SU-DHL-6 (cell line): ENCODE data around the gene ATP13A4.

Source experiments
- EZH2phosphoT487 ChIP-seq: fragments of 200-600 bp; sonication (generic), shearing (Covaris generic); conservative IDR thresholded peaks from 2 replicates; pipeline ENCODE4 v1.6.1; 2018; ENCODE audit warnings: mild to moderate bottlenecking, antibody characterized with exemption, low read length, moderate library complexity, mixed read lengths
- TF ChIP-seq, protein P1 (sequence below): fragments of 200-600 bp; sonication (generic); IDR thresholded peaks from one replicate; pipeline ENCODE4 v1.5.1; 2017; ENCODE audit warnings: antibody characterized with exemption, mild to moderate bottlenecking, low read length, moderate library complexity; ENCODE audit not compliant: insufficient read depth, poor library complexity, severe bottlenecking

DNA sequence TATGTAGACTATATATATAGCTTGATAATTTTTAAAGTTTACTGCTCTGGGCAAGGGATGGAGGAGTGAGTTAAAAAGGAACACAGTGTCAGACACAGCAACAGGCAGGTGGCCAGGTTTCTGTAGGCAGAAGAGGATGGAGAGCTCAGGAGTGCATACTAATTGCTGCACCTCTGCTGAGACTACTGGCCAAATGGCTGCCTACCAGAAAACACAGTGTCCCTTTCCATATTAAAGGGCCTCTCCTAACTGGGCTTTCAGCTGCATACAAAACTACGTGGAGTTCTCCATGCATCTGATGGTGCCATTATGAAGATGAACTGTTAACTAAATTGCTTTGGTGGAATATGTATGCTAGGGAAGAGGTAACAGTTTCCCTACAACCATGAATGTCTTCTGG, 1.8 kb downstream of the ATP13A4 start:
- TF ChIP-seq, protein P1, sequence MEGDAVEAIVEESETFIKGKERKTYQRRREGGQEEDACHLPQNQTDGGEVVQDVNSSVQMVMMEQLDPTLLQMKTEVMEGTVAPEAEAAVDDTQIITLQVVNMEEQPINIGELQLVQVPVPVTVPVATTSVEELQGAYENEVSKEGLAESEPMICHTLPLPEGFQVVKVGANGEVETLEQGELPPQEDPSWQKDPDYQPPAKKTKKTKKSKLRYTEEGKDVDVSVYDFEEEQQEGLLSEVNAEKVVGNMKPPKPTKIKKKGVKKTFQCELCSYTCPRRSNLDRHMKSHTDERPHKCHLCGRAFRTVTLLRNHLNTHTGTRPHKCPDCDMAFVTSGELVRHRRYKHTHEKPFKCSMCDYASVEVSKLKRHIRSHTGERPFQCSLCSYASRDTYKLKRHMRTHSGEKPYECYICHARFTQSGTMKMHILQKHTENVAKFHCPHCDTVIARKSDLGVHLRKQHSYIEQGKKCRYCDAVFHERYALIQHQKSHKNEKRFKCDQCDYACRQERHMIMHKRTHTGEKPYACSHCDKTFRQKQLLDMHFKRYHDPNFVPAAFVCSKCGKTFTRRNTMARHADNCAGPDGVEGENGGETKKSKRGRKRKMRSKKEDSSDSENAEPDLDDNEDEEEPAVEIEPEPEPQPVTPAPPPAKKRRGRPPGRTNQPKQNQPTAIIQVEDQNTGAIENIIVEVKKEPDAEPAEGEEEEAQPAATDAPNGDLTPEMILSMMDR = no peak
- no peak for TF ChIP-seq EZH2phosphoT487
